Measurements from ENCODE around the gene DTNB.
A peak's percentile ranks its signal among the peaks of the same experiment; 100 is the strongest.

The DTNB gene

GRCh38 chr2:25389161-25389560, 284.2 kb downstream of the DTNB start:
- DNase-seq (ENCODE audit: low read depth, low spot score): no peak

- no peak for DNase-seq (ENCODE audit: low read depth, low spot score)
Observed at GRCh38 chr2:25388491-25388890, 284.9 kb downstream of the DTNB start.

- no peak for DNase-seq (ENCODE audit: low read depth, low spot score)
Observed at GRCh38 chr2:25387876-25388449, 285.4 kb downstream of the DTNB start.

- no peak for DNase-seq (ENCODE audit: low read depth, low spot score)
Observed at GRCh38 chr2:25386971-25387875, 286.2 kb downstream of the DTNB start.

GRCh38 chr2:25385910-25386309, 287.5 kb downstream of the DTNB start:
- DNase-seq (ENCODE audit: low read depth, low spot score): no peak

GRCh38 chr2:25383806-25384205, 289.6 kb downstream of the DTNB start:
- DNase-seq (ENCODE audit: low read depth, low spot score): no peak

GRCh38 chr2:25381502-25381901, 291.9 kb downstream of the DTNB start:
- DNase-seq (ENCODE audit: low read depth, low spot score): no peak

- DNase-seq (ENCODE audit: low read depth, low spot score): no peak
Observed at GRCh38 chr2:25380586-25381375, 292.6 kb downstream of the DTNB start.

GRCh38 chr2:25380023-25380422, 293.4 kb downstream of the DTNB start:
- DNase-seq (ENCODE audit: low read depth, low spot score): no peak

GRCh38 chr2:25379535-25379934, 293.8 kb downstream of the DTNB start:
- no peak for DNase-seq (ENCODE audit: low read depth, low spot score)

- DNase-seq (ENCODE audit: low read depth, low spot score): no peak
Observed at GRCh38 chr2:25378731-25379490, 294.5 kb downstream of the DTNB start.

GRCh38 chr2:25377822-25378421, 295.5 kb downstream of the DTNB start:
- no peak for DNase-seq (ENCODE audit: low read depth, low spot score)

- DNase-seq (ENCODE audit: low read depth, low spot score): peak; percentile 30
Observed at GRCh38 chr2:25376750-25377621, 296.4 kb downstream of the DTNB start.

- no peak for DNase-seq (ENCODE audit: low read depth, low spot score)
Observed at GRCh38 chr2:25375989-25376545, 297.3 kb downstream of the DTNB start.

- DNase-seq (ENCODE audit: low read depth, low spot score): no peak
Observed at GRCh38 chr2:25375371-25375988, 297.9 kb downstream of the DTNB start.

GRCh38 chr2:25374827-25375226, 298.6 kb downstream of the DTNB start:
- no peak for DNase-seq (ENCODE audit: low read depth, low spot score)

- no peak for DNase-seq (ENCODE audit: low read depth, low spot score)
Observed at GRCh38 chr2:25374411-25374810, 299.0 kb downstream of the DTNB start.

GRCh38 chr2:25373269-25373981, 300.0 kb downstream of the DTNB start:
- DNase-seq (ENCODE audit: low read depth, low spot score): no peak

Measured in iPS DF 19.7 (cell line).